HepG2 (cell line): Measurements from ENCODE around the gene SNX24.

ENCODE experiments used
- CHD2 ChIP-seq: IDR thresholded peaks from 2 replicates; pipeline ENCODE4 v1.6.1; 2011; ENCODE audit warnings: low read depth, low read length, improper control_type of control experiment
- CTCF ChIP-seq: sonication (generic); formaldehyde crosslinking; IDR thresholded peaks from 2 replicates; pipeline ENCODE4 v1.5.0; 2020; ENCODE audit warnings: mild to moderate bottlenecking, missing genetic modification reagents, moderate library complexity
- EZH2 ChIP-seq: conservative IDR thresholded peaks from 2 replicates; pipeline ENCODE4 v1.6.1; 2012; ENCODE audit warnings: mild to moderate bottlenecking, low read depth, low read length, moderate library complexity
- NCOR1 ChIP-seq: fragments of 200-600 bp; sonication (generic); IDR thresholded peaks from 2 replicates; pipeline ENCODE4 v1.7.0; 2017; ENCODE audit warnings: antibody characterized with exemption, low read length, borderline replicate concordance
- NR2F2 ChIP-seq: IDR thresholded peaks from 2 replicates; pipeline ENCODE4 v1.6.1; 2012; ENCODE audit warnings: low read depth, inconsistent platforms, borderline replicate concordance
- STAT6 ChIP-seq: sonication (generic); formaldehyde crosslinking; IDR thresholded peaks from 2 replicates; pipeline ENCODE4 v1.4.0; 2020; ENCODE audit warnings: missing genetic modification reagents, mild to moderate bottlenecking, borderline replicate concordance
- ZNF782 ChIP-seq: sonication (generic); formaldehyde crosslinking; IDR thresholded peaks from 2 replicates; pipeline ENCODE4 v1.4.0; 2020; ENCODE audit warnings: missing genetic modification reagents, mild to moderate bottlenecking, borderline replicate concordance

- TF ChIP-seq NR2F2 (no peak), EZH2 (no peak), CHD2 (no peak), NCOR1 (no peak), STAT6 (no peak), ZNF782 (CRISPR knock-in tag) (no peak), CTCF (CRISPR knock-in tag) (no peak)
Observed at GRCh38 chr5:122864400-122864799, 19.0 kb downstream of the SNX24 start.
